Activated CD8-positive, alpha-beta memory T cell treated with anti-CD3 and anti-CD28 coated beads for 48 hours (primary cell): ENCODE measurements around the gene TMEM201.

ENCODE experiments used
- DNase-seq, 3 experiments: peaks; one replicate each; pipeline ENCODE4 v3.0.0-alpha.2; 2020; ENCODE audit warnings: low read depth in 2 of 3, low spot score in 2 of 3

TMEM201 gene

DNA sequence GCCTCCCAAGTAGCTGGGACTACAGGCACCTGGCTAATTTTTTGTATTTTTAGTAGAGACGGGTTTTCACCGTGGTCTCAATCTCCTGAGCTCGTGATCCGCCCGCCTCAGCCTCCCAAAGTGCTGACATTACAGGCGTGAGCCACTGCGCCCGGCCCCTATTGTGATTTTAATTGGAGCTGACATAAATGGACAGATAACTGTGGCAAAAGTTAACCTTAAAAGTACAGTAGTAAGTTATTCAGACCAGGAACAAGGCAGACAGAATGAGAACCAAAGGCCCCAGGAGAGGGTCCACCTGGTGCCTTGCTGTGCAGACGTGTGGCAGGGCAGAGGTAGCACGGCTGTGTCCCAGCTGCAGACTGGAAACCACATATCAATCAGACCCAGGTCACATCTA is 11.0 kb downstream of the TMEM201 start:
- DNase-seq, result no peak

DNA sequence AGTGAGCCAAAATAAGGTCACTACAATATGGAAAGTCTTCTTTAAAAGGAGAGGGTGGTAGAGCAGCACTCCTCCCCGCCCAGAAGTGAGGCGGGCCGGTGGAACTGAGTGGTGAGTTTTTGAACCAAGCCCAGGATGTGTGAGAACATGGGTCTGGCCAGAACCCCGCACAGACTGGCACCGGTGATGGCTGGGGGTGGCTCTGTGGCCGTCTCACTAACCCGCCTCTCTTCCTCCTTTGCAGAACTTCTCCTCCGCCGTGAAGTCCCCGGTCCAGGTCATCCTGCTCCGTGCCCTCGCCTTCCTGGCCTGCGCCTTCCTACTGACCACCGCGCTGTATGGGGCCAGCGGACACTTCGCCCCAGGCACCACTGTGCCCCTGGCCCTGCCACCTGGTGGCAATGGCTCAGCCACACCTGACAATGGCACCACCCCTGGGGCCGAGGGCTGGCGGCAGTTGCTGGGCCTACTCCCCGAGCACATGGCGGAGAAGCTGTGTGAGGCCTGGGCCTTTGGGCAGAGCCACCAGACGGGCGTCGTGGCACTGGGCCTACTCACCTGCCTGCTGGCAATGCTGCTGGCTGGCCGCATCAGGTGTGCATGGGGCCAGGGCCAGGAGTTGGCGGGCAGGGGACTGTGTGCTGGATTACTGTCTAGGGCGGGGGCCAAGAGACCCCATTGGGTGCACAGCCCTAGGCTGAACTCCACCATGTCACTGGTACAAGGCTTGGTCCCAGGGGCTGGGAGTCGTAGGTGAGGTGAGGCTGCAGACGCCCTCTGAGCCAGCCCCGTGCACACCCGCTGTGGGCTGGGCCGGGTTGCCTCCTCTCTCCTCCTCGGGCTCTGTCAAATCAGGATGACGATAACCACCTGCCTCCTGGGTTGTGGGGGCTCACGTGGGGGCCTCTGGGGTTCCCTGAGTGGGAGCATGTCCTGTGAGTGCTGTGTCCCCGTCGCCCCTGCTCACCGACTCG is 12.4 kb downstream of the TMEM201 start:
- no peak for DNase-seq

DNA sequence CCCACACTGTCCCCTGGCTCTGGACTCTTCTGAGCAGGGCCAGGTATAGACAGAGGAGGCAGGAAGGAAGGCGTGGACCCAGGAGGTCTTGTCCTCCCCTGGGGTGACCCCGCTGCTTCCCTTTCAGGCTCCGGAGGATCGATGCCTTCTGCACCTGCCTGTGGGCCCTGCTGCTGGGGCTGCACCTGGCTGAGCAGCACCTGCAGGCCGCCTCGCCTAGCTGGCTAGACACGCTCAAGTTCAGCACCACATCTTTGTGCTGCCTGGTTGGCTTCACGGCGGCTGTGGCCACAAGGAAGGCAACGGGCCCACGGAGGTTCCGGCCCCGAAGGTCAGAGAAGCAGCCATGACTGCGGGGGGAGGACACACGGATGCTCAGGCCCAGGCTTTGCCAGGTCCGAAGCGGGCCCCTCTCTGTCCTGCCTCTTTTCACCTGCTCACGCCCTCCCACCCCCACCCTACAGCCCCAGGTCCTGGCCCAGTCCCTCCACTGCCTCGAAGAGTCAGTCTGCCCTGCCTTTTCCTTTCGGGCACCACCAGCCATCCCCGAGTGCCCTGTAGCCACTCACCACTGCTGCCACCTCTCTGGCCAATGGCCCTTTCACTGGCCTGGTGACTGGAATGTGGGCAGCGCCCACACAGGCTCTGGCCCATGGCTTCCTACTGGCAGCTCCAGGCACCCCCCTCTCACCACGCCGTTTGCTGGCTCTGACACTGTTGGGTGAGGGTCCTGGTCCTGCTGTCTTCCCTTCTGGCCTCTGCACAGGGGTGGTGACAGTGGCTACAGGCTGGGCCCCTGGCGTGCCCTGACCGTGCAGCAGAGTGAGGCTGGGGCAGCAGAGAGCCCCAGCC is 13.5 kb downstream of the TMEM201 start:
- no peak for DNase-seq

DNA sequence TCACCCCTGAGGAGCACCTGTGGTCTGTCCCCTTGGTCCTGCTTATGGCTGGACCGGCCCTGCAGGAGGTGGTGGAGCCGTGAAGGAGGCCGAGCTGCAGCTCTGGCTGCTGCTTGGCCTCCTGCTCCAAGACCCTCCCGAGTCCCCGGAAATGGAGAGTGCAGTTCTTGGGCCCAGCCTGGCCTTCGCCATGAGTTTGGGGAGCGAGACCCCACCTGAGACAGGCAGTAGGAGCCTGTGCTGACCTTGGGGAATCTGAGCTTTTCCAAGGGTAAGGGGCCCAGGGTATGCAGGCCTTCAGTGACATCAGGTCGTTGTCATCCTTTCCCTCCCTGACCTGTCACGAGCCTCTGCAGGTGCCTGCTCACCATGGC is 14.1 kb downstream of the TMEM201 start:
- DNase-seq, result no peak

DNA sequence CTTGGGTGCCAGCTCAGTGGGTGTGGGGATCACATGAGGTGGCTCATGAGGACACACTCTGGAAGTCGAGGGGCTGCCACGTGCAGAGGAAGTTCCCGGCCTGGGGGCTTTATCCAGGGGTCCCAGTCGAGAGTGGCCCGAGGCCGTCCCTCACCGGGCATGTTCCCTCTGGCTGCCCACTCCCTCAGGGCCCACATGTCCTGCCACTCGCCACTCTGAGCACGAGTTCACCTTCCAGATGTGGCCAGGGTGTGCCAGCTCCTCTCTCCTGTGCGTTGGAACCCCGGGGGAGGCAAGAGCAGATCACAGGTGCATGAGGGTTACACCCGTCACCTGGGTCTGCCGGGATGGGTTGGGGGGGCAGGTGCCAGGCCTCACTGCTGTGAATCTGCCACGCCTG is 14.6 kb downstream of the TMEM201 start:
- no peak for DNase-seq

DNA sequence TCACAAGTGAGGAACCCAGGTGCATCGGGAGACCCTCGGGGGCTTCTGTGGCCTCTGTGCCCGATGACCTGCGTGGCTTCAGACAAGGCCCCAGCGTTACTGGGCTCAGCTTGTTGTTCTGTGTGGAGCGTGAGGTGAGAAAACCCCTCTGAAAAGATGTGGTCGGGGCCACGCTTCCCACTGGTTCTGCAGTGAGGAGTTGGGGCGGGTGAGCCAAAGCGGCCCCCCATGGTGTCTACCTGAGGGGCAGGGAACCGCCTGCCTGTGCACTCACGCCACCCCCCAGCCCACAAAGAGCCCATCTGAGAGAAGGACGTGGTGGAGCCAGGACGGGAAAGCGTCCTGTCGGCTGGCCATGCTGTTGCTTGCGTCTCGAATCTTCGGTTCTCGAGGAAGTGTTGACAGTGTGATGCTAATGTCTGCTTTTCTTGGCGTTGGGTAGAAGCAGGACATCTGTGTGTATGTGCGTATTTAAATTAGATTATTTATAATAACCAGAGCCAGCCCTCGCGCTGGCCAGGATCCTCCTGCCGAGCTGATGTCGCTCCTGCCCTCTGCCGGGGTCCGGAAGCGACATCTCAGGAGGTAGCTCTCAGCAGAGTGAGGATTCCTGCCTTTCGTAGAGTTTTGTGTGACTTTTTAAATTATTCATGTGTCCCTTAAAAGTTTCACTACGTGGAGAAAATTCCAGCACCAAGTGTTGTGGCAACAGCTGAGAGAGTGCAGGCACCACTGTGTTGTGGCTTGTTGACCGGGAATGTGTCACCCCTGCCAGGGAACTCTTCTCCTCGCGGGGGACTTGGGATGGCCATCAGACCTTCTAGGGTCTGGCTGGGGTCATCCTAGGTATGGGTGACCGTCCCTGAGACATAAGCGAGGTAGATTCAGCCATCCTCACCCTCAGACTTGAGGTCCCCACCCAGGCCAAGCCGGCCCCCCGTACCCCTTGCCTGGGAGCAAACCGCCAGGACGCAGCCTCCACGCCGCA is 15.3 kb downstream of the TMEM201 start:
- DNase-seq, result no peak

DNA sequence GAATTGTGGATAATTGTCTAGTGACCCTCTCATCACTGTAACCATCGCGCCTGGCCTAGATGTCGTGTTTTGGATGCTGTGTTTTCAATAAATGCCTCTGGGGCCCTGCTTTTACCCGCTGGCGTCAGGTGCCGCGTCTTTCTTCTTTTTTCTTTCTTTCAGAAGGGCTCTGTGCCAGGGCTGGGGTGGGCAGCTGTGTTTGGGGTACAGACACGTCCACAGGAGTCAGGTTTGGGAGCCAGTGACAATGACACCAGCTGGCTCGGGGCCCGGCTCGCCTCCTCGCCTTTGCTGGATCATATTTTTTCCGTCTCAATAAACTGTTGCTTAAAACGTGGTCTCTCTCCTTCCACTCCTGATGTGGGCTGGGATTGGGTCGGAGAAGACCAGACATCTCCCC is 16.1 kb downstream of the TMEM201 start:
- DNase-seq, result no peak

DNA sequence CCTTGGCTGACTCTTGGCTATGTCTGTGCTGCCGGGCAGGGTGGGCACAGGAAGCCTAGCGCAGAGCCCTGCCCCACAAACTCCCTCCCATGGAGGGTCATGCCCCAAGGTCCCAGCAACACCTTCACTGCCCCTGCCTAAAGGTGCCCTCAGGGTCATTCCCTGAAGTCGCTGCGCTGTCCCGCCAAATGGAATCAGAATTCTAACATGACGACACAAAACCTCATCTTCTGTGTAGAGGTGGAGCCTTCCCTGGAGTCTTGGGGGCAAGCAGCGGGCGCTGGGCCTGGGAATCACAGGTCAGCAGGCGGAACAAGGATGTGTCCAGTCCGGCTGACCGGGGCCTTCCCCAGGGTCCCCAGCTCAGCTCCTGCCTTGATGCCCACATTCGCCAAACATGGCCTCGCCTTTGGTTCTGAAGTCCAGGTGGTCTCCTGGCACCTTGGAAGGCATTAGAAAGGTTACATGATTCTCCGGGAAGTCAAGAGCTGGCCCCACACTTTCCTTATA is 17.3 kb downstream of the TMEM201 start:
- DNase-seq, result no peak

DNA sequence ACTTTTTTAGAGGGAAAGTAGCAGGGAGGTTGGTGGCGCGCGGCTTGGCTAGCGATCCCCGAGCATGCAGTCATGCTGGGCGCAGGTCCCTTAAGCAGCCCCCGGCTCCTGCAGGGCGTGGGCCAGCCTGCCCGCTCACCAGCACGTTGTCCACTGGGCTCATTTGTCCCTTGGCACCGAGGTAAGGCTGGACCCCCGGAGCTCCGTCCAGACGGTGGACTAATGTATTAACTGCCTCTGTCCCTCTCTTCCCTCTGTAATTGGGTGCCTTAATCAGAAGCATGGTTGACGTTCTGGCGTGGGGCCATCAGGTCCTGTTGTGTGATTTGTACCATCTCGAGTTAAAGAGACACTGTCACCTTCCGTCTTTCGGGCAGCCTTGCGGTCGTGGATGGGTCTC is 17.7 kb downstream of the TMEM201 start:
- DNase-seq, result no peak

DNA sequence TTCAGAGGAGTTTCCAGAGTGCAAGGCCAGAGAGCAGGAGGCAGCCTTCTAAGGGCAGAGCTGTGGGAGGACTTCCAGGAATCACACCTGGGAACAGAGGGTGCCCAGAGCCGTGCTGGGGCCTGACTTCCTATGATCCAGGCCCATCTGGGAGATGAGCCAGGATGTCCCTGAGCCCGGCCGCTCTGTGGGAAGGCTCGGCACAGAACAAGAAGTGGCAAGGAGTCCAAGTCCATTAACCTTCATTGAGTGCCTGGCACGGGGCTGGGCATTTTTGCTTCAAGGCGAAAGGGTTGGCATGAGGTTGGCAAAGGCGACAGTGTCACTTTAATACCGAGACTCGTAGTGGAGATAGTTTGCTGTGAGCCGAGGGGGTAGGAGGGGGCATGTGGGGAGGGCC is 18.2 kb downstream of the TMEM201 start:
- DNase-seq, result no peak

DNA sequence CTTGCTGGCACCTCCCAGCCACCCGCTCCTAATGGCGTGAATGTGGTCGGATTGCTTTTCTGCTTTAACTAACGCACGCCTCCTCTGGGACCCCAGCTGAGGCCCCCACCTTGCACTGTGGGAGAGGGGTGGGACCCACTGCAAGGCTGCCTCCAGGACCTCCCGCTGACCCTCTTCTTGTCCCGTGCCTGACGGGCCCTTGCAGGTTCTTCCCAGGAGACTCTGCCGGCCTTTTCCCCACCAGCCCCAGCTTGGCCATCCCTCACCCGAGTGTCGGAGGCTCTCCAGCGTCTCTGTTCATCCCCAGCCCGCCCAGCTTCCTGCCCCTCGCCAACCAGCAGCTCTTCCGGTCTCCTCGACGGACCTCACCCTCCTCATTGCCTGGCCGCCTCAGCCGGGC is 18.6 kb downstream of the TMEM201 start:
- no peak for DNase-seq

DNA sequence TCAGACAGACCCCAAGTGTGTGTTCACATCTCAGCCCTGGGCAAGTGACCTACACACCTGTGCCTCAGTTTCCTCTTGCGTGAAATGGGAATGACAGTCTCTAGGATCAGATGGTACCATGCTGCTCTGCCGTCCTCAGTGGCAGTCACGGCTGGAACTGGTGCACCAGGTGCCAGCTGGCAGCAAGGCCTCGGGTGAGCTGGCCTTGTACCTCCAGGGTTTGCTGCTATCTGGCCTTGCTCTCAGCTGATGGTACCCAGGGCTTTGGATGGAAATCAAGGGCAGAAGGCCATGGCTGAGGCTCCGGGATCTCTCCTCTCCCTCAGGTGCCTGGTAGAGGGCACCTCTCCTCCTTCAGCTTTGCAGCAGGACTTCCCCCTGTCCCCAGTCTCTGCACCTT is 21.3 kb downstream of the TMEM201 start:
- DNase-seq, result no peak

DNA sequence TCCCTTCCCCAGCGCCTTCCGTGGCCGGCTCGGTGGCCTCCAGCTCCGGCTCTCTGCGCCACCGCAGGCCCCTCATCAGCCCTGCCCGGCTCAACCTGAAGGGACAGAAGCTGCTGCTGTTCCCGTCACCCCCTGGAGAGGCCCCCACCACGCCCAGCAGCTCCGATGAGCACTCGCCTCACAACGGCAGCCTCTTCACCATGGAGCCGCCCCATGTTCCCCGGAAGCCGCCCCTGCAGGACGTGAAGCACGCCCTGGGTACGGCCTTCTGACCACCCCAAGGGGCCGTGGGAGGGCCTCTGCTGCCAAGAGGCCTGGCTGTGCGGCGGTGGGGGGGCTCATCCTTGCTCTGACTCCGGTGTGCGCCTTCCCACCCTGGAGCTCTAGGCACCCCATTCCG is 21.8 kb downstream of the TMEM201 start:
- no peak for DNase-seq

DNA sequence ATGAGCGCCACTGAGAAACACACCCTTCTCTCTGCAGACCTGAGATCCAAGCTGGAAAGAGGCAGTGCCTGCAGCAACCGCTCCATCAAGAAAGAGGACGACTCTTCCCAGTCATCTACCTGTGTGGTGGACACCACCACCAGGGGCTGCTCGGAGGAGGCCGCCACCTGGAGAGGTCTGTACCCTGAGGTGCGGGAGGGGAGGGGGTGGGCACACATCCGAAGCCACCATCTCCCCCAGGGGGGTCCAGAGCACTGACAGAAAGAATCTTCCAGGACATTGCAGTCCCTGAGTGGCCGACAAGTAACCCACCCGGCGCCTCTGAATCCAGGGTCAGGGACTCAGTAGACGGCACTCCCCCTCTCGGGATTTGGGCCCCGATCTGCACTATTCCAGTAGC is 23.0 kb downstream of the TMEM201 start:
- no peak for DNase-seq

DNA sequence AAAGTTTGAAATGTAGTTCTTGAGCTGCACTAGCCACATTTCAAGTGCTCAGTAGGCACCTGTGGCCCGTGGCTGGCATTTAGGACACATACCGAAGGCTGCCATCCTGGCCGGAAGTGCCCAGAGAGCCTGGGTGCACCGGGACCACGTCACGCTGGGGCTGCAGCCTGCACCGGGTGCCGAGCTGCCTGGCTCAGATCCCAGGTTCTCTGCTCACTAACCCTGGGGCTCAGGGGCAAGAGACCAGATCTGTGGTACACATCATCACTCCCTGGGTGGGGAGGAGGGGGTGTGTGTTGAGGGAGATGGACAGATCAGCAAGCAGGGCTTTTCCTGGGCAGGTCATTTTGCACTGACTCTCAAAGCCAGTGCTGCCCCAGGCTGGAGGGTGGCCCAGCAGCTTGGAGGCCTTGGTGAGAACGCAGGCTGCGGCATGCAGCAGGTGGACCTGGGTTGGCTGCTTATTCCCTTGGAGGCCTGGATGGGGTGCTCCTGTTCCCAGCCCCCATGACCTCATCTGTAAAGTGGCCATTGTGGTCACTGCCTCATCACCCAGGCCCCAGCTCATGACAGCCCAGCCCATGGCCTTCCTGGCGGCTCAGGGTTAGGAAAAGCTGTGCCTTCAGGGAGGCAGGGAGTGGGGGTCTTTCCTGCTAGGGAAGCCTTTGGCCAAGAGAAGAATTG is 23.6 kb downstream of the TMEM201 start:
- no peak for DNase-seq

DNA sequence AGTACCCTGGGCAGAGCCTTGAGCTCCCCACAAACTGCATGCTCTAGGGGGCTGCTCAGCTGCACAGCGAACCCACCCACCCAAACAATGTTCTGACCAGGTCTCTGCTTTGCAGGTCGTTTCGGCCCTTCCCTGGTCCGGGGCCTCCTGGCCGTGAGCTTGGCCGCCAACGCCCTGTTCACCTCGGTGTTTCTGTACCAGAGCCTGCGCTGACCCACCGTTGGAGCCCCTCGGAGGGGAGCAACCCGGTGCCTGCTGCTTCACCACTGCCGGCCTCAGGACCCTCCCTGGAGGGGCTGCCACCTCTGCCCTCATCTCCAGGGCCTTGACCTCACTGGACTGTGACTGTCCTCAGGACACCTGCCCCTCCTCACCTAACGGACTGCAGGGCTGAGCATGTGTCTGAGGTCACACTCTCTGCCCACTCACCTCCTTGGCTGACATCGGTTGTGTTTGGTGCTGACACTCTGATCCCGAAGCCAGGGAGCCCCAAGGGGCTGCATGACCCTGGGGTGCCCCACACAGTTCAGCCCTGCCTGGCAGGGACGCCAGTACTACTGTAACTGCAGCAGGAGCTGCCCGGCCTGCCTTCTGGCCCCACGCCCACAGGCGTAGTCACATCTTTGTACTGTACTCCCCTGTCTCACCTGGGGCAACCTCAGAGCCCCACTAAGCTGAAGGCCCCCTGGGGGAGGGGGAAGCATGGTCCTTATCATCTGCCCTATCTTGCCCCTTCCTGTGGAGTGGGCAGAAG is 24.3 kb downstream of the TMEM201 start:
- DNase-seq, result no peak

DNA sequence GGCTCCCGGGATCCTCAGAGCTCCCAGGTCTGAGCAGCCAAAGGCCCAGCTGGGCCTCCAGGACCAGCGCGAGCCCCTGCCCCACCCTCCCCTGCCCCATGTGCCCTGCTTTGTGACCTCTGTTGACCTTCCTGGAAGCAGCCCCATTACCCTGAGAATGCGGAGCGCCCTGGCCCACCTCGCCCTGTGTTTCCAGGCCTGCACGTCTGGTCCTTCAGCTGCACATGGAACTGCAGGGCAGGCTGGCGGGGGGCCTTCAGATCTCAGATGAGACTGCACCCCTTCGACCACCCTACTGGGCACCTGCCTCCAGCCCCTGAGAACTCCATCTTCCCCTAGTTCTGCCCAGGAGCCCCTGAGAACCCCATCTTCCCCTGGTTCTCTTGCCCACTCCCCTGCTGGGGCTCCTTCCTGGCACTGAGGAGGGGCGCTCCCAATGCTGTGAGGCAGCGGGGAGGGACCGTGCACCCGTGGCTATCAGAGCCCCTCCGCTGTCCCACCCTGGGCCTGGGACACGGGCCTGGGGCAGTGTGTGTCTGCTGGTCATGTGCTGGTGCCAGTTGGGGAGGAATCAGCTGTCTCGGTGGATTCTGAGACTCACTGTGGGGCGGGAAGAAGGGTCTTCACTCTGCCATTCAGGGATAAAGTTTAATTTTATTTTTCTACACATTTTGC is 25.1 kb downstream of the TMEM201 start:
- no peak for DNase-seq

DNA sequence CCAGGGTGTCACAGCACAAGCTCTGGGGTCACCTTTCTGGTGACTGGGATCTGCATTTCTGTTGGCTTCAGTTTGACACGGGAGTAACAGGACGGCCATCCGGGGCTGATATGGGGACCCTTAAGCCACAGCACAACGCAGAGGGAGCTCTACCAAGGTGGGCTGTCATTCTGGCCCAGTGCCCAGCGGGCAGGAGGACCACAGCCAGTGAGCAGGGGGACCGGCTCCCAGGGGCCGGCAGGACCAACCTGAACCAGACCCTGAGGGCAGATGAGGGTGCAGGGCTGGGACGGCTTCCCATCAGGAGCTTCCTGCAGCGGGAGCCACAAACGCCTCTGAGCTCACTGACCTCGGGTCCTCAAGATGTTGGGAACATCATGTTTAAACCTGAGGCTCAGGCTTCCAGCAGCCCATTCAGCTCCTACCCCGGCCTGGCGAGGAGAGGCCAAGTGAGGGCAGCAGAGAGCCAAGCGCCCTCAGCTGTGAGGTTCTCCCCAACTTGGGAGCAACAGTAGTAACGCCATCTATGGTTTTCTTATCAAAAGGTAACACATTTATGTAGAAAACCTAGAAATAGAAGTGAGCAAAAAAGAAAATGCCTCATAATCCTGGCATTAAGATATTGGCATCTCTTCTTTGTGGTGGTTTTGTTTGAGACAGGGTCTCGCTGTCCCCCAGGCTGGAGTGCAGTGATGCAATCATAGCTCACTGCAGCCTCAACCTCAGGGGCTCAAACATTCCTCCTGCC is 26.8 kb downstream of the TMEM201 start:
- no peak for DNase-seq
